HUES48 (cell line): ENCODE results near the gene SDS.
"Not testable (repeated sequence)": the region's sequence is repeated elsewhere in the genome, so short reads cannot be mapped to it uniquely, and the experiment has no call there.

Experiments
- H3K27ac ChIP-seq: one replicate; pipeline ENCODE4 v1.7.0; 2013; ENCODE audit warnings: low read depth, low read length, inconsistent platforms
- H3K27me3 ChIP-seq: 2 replicates; pipeline ENCODE4 v1.6.1; 2013; ENCODE audit warnings: mild to moderate bottlenecking, low read length; ENCODE audit not compliant: control insufficient read depth, insufficient read depth
- H3K36me3 ChIP-seq: 2 replicates; pipeline ENCODE4 v1.6.1; 2013; ENCODE audit warnings: low read length; ENCODE audit not compliant: control insufficient read depth, insufficient read depth
- H3K4me1 ChIP-seq: 2 replicates; pipeline ENCODE4 v1.6.1; 2013; ENCODE audit warnings: mild to moderate bottlenecking, low read length; ENCODE audit not compliant: control insufficient read depth, insufficient read depth
- H3K4me3 ChIP-seq: 2 replicates; pipeline ENCODE4 v1.5.1; 2013; ENCODE audit warnings: mild to moderate bottlenecking, low read depth, low read length
- H3K9ac ChIP-seq: 2 replicates; pipeline ENCODE4 v1.6.1; 2013; ENCODE audit warnings: mild to moderate bottlenecking, low read depth, low read length, moderate library complexity
- H3K9me3 ChIP-seq: 2 replicates; pipeline ENCODE4 v1.6.1; 2013; ENCODE audit warnings: low read length; ENCODE audit not compliant: control insufficient read depth, insufficient read depth

The SDS gene

DNA sequence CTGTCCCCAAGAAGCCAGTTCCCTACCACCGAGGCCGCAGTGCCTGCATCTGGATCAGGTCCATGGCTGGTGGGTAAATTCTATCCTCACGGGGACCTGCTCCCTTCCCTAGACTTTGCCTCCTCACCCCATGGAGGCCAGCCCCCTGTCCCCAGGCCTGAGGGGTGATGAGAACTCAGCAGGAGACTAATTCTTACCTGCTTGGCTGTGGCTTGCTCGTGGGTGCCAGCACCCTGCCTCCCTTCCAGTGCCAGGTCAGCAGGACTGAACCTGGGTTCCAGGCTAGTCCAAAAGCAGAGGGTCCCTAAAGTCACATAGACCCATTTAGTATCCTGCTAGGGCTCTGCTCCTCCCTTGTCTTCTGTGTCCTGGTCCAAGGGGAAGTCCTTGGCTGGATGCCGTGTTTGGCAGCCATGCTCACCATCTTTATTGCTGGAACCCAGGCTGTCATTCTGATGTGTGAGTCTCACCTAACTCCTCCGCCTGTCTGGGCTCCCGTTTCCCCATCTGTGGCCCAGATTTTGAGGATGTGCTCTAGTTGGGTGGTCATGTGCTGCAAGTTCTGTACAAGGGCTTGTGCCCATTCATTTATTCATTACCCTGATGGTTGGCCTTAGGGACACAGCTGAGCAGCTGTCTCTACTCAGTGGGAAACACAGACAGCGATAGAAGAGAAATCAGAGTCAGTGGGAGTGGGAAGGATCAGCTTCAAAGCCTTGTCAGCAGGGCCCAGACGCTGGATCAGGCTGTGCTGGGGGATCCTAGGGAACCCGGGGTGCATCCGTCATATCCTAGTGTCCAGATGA lies 44.4 kb downstream of the SDS start:
- H3K9me3 ChIP-seq = no peaks in the 10 kb centered on the region
- no peak overlapping the region for H3K27ac ChIP-seq
- H3K36me3 ChIP-seq = 0 out of 2 replicates have a peak, but pooled peaks cover 2% of the 10 kb centered on the region
- peak overlapping the region; percentile 86 for H3K4me3 ChIP-seq
- H3K9ac ChIP-seq = peak overlapping the region; percentile 56
- no peaks in the 10 kb centered on the region for H3K27me3 ChIP-seq
- peaks cover 7% of the 10 kb centered on the region; the same call in 1 of the 2 replicates for H3K4me1 ChIP-seq

DNA sequence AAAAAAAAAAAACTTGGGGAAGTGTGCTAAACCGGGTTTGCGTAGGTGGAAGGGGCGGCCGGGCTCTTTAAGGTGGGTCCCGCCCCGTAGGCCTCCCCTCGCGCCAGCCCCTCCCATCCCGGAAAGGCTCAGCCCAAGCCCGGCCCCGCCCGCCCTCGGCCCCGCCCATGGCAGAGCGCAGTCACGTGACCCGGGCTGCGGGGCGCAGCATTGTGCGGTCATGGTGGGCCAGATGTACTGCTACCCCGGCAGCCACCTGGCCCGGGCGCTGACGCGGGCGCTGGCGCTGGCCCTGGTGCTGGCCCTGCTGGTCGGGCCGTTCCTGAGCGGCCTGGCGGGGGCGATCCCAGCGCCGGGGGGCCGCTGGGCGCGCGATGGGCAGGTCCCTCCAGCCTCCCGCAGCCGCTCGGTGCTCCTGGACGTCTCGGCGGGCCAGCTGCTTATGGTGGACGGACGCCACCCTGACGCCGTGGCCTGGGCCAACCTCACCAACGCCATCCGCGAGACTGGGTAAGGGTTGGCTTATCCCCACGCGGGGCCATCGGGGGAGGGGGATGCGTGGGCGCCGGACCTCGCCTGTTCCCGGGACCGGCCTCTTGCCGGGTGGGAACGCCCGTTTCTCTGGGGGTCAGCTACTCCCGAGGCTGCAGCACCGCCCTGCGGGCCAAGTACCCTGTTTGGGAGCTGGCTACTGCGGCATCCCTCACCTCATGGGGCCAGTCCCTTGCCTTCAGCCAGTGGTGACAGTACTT lies 45.1 kb downstream of the SDS start, which contains the start of gene PLBD2:
Gene PLBD2 (plus strand): TSS at position 207 of the 752 bp plus-strand sequence. CDS start 14 bp downstream, at position 221.
- peak within 1 kb of the TSS; percentile 20 for H3K27ac ChIP-seq
- 0 out of 2 replicates have a peak, but pooled peaks cover 2% of the 10 kb centered on the region for H3K36me3 ChIP-seq
- H3K4me3 ChIP-seq = peak within 1 kb of the TSS; percentile 86
- H3K27me3 ChIP-seq = no peaks in the 10 kb centered on the region
- peak within 1 kb of the TSS; percentile 56 for H3K9ac ChIP-seq
- H3K4me1 ChIP-seq = peaks cover 7% of the 10 kb centered on the region; the same call in 1 of the 2 replicates
- no peaks in the 10 kb centered on the region for H3K9me3 ChIP-seq

DNA sequence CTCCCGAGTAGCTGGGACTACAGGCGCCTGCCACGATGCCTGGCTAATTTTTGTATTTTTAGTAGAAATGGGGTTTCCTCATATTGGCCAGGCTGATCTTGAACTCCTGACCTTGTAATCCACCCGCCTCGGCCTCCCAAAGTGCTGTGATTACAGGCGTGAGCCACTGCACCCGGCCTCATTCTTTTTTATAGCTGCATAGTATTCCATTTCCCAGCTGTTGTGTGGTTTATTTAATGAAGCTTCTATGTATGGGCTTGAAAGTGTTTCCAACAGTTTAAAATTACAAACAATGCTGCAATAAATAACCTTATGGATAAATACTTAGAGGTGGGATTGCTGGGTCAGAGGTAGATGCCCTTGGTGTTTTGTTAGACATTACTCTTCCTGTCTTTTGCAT lies 49.5 kb downstream of the SDS start:
- not testable (repeated sequence) for H3K9ac ChIP-seq, H3K9me3 ChIP-seq, H3K27ac ChIP-seq, H3K4me3 ChIP-seq, H3K27me3 ChIP-seq, H3K4me1 ChIP-seq, H3K36me3 ChIP-seq

DNA sequence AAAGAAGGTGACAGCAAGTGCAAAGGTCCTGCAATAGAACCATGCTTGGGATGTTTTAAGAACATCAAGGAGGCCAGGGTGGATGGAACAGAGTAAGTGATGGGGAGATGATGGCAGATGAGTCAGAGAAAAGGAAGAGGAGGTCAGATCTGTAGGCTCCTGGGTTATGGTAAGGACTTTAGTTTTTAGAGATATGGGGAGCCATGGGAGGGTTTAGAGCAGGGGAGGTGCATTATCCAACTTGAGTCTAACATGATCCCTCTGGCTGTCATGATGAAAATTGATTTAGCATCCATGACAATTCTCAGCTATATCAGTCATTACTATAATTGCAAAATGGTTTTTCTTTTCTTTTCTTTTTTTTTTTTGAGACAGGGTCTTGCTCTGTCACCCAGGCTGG lies 52.6 kb downstream of the SDS start:
- H3K4me1 ChIP-seq = no peaks in the 10 kb centered on the region
- no peak overlapping the region for H3K4me3 ChIP-seq
- no peaks in the 10 kb centered on the region for H3K27me3 ChIP-seq
- H3K27ac ChIP-seq = no peak overlapping the region
- H3K9ac ChIP-seq = no peak overlapping the region
- H3K36me3 ChIP-seq = no peaks in the 10 kb centered on the region
- H3K9me3 ChIP-seq = no peaks in the 10 kb centered on the region

DNA sequence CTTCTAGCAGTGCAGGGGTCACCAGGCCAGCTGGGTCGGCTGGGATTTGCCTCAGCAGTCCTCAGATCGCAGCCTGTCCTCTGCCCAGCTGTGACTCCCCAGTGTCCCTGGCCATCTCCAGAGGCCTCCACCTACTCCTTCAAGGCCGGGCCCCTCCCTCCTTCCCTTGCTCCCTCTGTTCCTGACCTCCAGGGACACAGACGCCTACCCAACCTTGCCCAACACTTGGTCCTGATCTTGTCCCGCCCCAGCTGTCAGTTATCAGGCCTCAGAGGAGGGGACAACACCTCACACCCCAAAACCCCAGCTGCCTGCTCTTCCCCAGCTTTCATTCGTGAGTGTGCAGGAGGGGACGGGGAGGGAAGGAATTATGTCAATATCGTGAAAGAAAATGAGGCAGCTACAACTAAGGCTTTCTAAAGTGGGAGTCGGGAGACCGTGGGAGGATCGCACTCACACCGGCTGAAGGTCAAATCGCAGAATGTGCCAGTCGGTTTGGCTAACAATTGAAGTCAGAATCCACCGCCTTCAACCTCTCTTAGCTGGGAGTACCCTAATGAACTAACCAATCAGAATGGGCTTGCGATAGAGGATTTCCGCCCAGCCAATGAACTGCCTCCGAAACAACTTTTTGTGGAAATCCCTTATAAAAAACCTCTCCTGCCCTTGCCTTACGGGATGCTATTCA lies 54.7 kb downstream of the SDS start:
- no peak overlapping the region for H3K27ac ChIP-seq
- H3K9ac ChIP-seq = no peak overlapping the region

DNA sequence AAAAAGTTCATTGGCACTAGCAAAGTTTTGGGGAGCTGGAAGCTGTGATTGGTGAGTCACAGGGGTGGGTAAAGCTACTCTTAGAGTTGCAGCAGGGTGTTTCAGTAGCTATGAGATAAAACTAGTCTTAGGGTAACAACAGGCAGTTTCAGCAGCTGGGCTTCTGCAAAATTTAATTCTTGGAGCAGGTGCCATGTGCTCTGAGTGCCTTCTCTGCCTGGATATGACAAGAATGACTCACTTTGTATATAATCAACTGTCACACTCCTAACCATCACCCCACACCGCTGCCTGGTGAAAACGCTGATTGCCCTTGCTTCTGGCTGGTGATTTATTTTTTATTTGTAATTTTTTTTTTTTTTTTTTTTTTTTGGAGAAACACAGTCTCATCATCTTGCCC lies 55.8 kb downstream of the SDS start:
- no peaks in the 10 kb centered on the region for H3K27me3 ChIP-seq
- no peaks in the 10 kb centered on the region for H3K9me3 ChIP-seq
- H3K4me1 ChIP-seq = no peaks in the 10 kb centered on the region
- H3K27ac ChIP-seq = no peak overlapping the region
- no peak overlapping the region for H3K9ac ChIP-seq
- H3K36me3 ChIP-seq = no peaks in the 10 kb centered on the region
- H3K4me3 ChIP-seq = no peak overlapping the region

More for the DNA sequence above, 54.7 kb downstream of the SDS start:
- Histone ChIP-seq H3K27me3 (no peaks in the 10 kb centered on the region), H3K4me3 (no peak overlapping the region), H3K9me3 (no peaks in the 10 kb centered on the region), H3K36me3 (no peaks in the 10 kb centered on the region), H3K4me1 (no peaks in the 10 kb centered on the region)

DNA sequence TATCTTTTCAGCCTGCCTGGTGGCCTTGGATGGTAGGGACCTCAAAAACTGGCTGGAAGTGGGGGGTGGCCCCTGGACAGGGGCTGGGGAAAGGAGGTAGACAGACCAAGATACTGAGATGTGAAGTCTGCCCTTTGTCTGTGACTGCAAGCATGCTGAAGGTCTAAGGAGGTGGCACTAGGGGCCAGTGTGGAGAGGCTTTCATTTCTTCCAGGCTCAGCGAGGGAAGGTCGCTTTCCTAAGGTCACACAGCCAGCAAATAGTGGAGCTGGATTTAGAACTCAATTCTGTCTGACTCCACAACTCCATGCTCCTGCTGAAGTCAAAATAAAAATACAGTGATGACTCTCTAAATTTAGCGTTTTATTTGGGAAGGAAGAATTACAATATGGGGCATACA lies 56.6 kb downstream of the SDS start:
- no peaks in the 10 kb centered on the region for H3K36me3 ChIP-seq
- H3K9ac ChIP-seq = no peak overlapping the region
- no peaks in the 10 kb centered on the region for H3K27me3 ChIP-seq
- H3K4me1 ChIP-seq = no peaks in the 10 kb centered on the region
- no peak overlapping the region for H3K27ac ChIP-seq
- H3K4me3 ChIP-seq = no peak overlapping the region
- H3K9me3 ChIP-seq = no peaks in the 10 kb centered on the region

DNA sequence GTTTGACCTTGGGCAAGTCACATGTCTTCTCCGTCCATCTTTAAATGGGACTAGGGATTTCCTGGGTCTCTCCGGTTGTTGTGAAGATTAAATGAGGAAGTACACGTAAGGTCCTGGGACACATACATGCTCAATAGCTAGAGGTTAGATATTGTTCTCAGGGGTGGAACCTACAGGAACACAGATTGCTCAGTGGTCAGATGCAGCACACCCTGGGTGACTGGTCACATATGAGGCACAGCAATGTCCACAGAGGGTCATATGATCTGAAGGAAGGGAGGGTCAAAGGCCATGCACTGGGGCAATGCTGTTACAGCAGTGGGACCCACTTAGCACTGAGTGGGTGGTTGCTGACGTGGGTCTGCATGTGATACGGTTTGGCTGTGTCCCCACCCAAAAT lies 57.3 kb downstream of the SDS start:
- H3K36me3 ChIP-seq = no peaks in the 10 kb centered on the region
- no peaks in the 10 kb centered on the region for H3K9me3 ChIP-seq
- no peak overlapping the region for H3K27ac ChIP-seq
- no peaks in the 10 kb centered on the region for H3K4me1 ChIP-seq
- H3K9ac ChIP-seq = no peak overlapping the region
- no peak overlapping the region for H3K4me3 ChIP-seq
- H3K27me3 ChIP-seq = no peaks in the 10 kb centered on the region

DNA sequence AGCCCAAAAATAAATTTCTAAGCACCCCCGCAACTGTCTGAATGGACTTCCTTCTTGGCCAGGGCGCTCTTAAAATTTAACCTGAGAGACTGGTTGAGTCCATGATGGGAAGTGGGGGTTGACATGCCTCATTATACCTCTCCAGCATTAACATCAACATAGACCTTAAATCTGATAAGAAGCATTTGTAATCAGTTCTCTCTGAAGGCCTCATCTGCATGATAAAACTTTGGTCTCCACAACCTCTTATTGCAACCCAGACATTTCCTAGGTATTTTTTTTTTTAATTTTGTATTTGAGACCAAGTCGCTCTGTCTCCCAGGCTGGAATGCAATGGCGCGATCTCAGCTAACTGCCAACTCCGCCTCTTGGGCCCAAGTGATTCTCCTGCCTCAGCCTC lies 58.4 kb downstream of the SDS start:
- Histone ChIP-seq H3K4me1 (no peaks in the 10 kb centered on the region), H3K27me3 (no peaks in the 10 kb centered on the region), H3K4me3 (no peak overlapping the region), H3K36me3 (no peaks in the 10 kb centered on the region), H3K27ac (no peak overlapping the region), H3K9ac (no peak overlapping the region), H3K9me3 (no peaks in the 10 kb centered on the region)
